Natural killer cell (primary cell): ENCODE measurements around the gene UPK3A. TPM values are rescaled to one million over a fixed set of nuclear protein-coding genes. Genes with fewer than 3 reads are reported as not detected.

Experiments used
- ATAC-seq, 3 donors: fragments of 150-1000 bp in 2 of 3; fragments of 200-7000 bp in 1 of 3; cut with Tn5 transposase; 1 replicate in 1 of 3; 2 replicates in 2 of 3; pipeline ENCODE4 v1.10.0; 2021; ENCODE audit warnings: mild to moderate bottlenecking in 2 of 3, moderate library complexity in 2 of 3
- DNase-seq, 2 donors: peaks; one replicate each; pipeline versions ENCODE4 v3.0.0 to v3.0.0-alpha.2; 2013 to 2021; ENCODE audit warnings: mixed read lengths in 1 of 2
- H3K27ac ChIP-seq: one replicate; pipeline ENCODE4 v1.5.1; 2013; ENCODE audit warnings: mild to moderate bottlenecking, low read length
- H3K27me3 ChIP-seq: one replicate; pipeline ENCODE4 v1.6.1; 2013; ENCODE audit warnings: low read length; ENCODE audit not compliant: control insufficient read depth, insufficient read depth
- H3K36me3 ChIP-seq: one replicate; pipeline ENCODE4 v1.6.1; 2013; ENCODE audit warnings: low read length; ENCODE audit not compliant: control insufficient read depth, insufficient read depth
- H3K4me1 ChIP-seq: one replicate; pipeline ENCODE4 v1.6.1; 2013; ENCODE audit warnings: low read length; ENCODE audit not compliant: control insufficient read depth, insufficient read depth
- H3K4me3 ChIP-seq: one replicate; pipeline ENCODE4 v1.5.1; 2013; ENCODE audit warnings: low read length
- H3K9me3 ChIP-seq: one replicate; pipeline ENCODE4 v1.6.1; 2013; ENCODE audit warnings: low read length; ENCODE audit not compliant: control insufficient read depth, insufficient read depth
- H3K27ac Mint-ChIP-seq, 2 donors: one replicate each; pipeline ENCODE4 v1.8.0; 2022; ENCODE audit warnings: mild to moderate bottlenecking in 2 of 2, mixed read lengths in 2 of 2, moderate library complexity in 1 of 2
- H3K27me3 Mint-ChIP-seq, 2 donors: one replicate each; pipeline ENCODE4 v1.8.0; 2022; ENCODE audit warnings: low read depth in 2 of 2, mixed read lengths in 2 of 2
- H3K36me3 Mint-ChIP-seq: one replicate; pipeline ENCODE4 v1.8.0; 2022; ENCODE audit warnings: mixed read lengths
- H3K4me1 Mint-ChIP-seq, 2 donors: one replicate each; pipeline ENCODE4 v1.8.0; 2022; ENCODE audit warnings: mixed read lengths in 2 of 2
- H3K4me3 Mint-ChIP-seq: one replicate; pipeline ENCODE4 v1.8.0; 2022; ENCODE audit warnings: mild to moderate bottlenecking, moderate library complexity, mixed read lengths
- H3K9me3 Mint-ChIP-seq, 2 donors: one replicate each; pipeline ENCODE4 v1.8.0; 2022; ENCODE audit warnings: mixed read lengths in 2 of 2
- CTCF ChIP-seq: fragments of 200-600 bp; IDR thresholded peaks from one replicate; pipeline ENCODE4 v1.8.0; 2022; ENCODE audit warnings: antibody characterized with exemption
- WGBS: methylation state at CpG from one replicate; pipeline ENCODE4 v1.1.7; 2013; ENCODE audit warnings: missing lambda C conversion rate; ENCODE audit not compliant: insufficient coverage; 5-methylcytosine and 5-hydroxymethylcytosine counted together
- intact Hi-C: fragments of 100-400 bp; cut with micrococcal nuclease; formaldehyde crosslinking; loops from one replicate; pipeline ENCODE4 v1.14.2; 2022
- total RNA-seq, 4 donors: library from RNA; stranded (reverse); fragments of 120-200 nt in 1 of 4; gene quantifications; one replicate each; pipeline versions ENCODE4 v1.2.3 to v1.2.4, GENCODE V29; 2013 to 2022

Gene UPK3A
- total RNA-seq, 3 donors from 2014 or later (not counting 1 experiment from before 2014, with no cell fraction given) = 0.49 TPM; not detected in 2

- Mint-ChIP-seq H3K27ac (peak within 1 kb of the TSS; percentile 82 to 89), H3K27me3 (no peaks in the 10 kb centered on the region), H3K4me1 (peaks cover 23 to 28% of the 10 kb centered on the region in 2 donors), H3K9me3 (no peaks in the 10 kb centered on the region), H3K4me3 (peak within 1 kb of the TSS; percentile 86), H3K36me3 (no peaks in the 10 kb centered on the region)
- H3K4me1 ChIP-seq = peaks cover 28% of the 10 kb centered on the region
- intact Hi-C loops = loop anchor here (1.0 to 10.0 kb wide), 3 partner anchors 9 to 975 kb away; no protein-coding TSS in a partner anchor
- no peaks in the 10 kb centered on the region for H3K36me3 ChIP-seq
- peak within 1 kb of the TSS; percentile 64 for H3K4me3 ChIP-seq
- no peaks in the 10 kb centered on the region for H3K9me3 ChIP-seq
- DNase-seq (peak; percentile 96 to 100), ATAC-seq (peak; percentile 89 to 96 (median 92))
- TF ChIP-seq CTCF = no peak
- under 1% methylated on average over 95 of the region's 95 CpGs for WGBS
- peak within 1 kb of the TSS; percentile 73 for H3K27ac ChIP-seq
- no peaks in the 10 kb centered on the region for H3K27me3 ChIP-seq
Observed at GRCh38 chr22:45309422-45310227, 24.9 kb downstream of the UPK3A start, which contains the start of gene FAM118A. Gene FAM118A, plus strand, starts transcription at chr22:45309934. Its CDS starts 12,446 bp downstream, at chr22:45322380.

GRCh38 chr22:45310331-45310976, 25.7 kb downstream of the UPK3A start:
- peaks cover 23 to 28% of the 10 kb centered on the region in 2 donors for H3K4me1 Mint-ChIP-seq
- 9% methylated on average over 33 of the region's 33 CpGs for WGBS
- H3K27ac ChIP-seq = peak overlapping the region; percentile 47

GRCh38 chr22:45310977-45311531, 26.3 kb downstream of the UPK3A start:
- Mint-ChIP-seq H3K9me3 (no peaks in the 10 kb centered on the region), H3K4me3 (peak overlapping the region; percentile 84), H3K4me1 (peaks cover 23 to 28% of the 10 kb centered on the region in 2 donors), H3K27ac (peak overlapping the region; percentile 53 to 89), H3K36me3 (no peaks in the 10 kb centered on the region), H3K27me3 (no peaks in the 10 kb centered on the region)
- TF ChIP-seq CTCF = no peak
- 75% methylated on average over 14 of the region's 14 CpGs for WGBS
- Histone ChIP-seq H3K9me3 (no peaks in the 10 kb centered on the region), H3K4me3 (peak overlapping the region; percentile 64), H3K4me1 (peaks cover 28% of the 10 kb centered on the region), H3K27ac (no peak overlapping the region), H3K36me3 (no peaks in the 10 kb centered on the region), H3K27me3 (no peaks in the 10 kb centered on the region)
- DNase-seq = no peak
- no peak for ATAC-seq
- intact Hi-C loops = loop anchor here (10.0 kb wide), 1 partner anchor 974 kb away; no protein-coding TSS in a partner anchor

More at GRCh38 chr22:45310331-45310976, 25.7 kb downstream of the UPK3A start:
- Mint-ChIP-seq H3K27ac (peak overlapping the region; percentile 53 to 89), H3K36me3 (no peaks in the 10 kb centered on the region), H3K9me3 (no peaks in the 10 kb centered on the region), H3K27me3 (no peaks in the 10 kb centered on the region), H3K4me3 (peak overlapping the region; percentile 84)
- Histone ChIP-seq H3K36me3 (no peaks in the 10 kb centered on the region), H3K4me3 (peak overlapping the region; percentile 64), H3K4me1 (peaks cover 28% of the 10 kb centered on the region), H3K27me3 (no peaks in the 10 kb centered on the region), H3K9me3 (no peaks in the 10 kb centered on the region)
- no peak for ATAC-seq
- TF ChIP-seq CTCF = no peak
- DNase-seq = peak in 1 of 2 donors; percentile 37
- intact Hi-C loops = loop anchor here (10.0 kb wide), 1 partner anchor 974 kb away; no protein-coding TSS in a partner anchor
